ENCODE data around the gene CYP2F1.
"Not testable (repeated sequence)": the region's sequence is repeated elsewhere in the genome, so short reads cannot be mapped to it uniquely, and the experiment has no call there.

Gene CYP2F1

DNA sequence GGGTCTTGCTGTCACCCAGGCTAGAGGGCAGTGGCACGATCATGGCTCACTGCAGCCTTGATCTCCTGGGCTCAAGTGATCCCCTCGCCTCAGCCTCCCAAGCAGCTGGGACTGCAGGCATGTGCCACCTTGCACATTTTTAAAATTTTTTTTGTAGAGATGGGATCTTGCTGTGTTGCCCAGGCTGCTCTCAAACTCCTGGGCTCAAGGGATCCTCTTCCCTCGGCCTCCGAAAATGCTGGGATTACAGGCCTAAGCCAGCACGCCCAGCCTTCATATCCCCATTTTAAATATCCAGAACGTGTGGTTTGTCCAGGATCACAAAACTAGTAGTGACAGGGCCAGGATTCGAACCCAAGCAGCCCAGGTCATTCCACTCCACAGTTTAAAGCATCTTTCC, 13.1 kb downstream of the CYP2F1 start:
- not testable (repeated sequence) for DNase-seq (ENCODE audit: low spot score)

DNA sequence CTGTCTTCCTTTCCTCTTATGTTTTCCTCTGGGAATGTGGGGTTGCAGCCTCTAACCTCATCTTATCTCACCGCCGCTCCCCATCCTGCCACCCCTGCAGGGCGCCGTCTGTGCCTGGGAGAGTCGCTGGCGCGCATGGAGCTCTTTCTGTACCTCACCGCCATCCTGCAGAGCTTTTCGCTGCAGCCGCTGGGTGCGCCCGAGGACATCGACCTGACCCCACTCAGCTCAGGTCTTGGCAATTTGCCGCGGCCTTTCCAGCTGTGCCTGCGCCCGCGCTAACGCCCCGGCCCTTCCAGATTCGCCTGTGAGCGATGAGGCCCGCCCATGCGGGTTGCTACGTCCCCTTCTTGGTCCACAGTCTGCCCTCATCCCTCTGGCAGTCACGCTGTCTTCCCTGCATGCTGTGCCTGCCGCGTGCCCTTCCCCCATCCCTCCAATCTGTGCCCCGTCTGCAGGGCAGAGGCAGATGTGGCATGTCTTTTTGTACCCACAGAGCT, 13.6 kb downstream of the CYP2F1 start:
- DNase-seq (ENCODE audit: low spot score) = peak; percentile 25

DNA sequence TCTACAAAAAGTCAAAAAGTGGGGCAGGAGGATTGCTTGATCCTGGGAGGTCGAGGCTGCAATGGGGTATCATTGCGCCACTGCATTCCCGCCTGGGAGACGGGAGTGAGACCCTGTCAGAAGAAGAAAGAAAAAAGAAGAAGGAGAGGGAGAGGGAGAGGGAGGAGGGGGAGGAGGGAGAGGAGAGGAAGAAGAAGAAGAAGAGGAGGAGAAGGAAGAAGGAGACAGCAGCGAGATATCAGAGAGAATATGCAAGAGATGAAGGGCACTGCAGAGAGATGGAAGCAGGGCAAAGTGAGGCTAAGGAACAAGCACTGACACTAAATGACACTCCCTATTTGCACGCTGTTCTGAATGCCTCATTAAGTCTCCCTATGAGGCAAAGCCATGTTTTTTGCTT, 14.5 kb downstream of the CYP2F1 start:
- DNase-seq (ENCODE audit: low spot score) = no peak

DNA sequence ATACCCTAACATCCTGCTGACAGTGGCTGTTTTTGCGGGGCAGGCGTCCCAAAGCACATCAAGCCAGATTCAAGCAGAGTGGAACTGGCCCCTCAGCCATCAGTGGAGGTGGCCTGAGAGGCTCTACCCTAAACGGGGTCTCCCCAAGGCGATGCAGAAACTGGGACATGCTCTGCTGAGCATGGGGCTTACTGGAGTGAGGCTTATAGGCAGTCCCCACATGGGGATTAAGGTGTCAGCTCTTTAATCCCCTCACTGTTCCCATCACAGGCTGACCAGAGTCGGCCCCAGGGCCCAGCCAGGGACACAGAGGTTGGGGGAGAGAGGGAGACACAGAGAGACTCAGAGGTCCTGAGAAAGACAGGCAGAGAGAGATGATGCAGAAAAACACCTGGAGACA, 17.0 kb downstream of the CYP2F1 start:
- DNase-seq (ENCODE audit: low spot score) = no peak

DNA sequence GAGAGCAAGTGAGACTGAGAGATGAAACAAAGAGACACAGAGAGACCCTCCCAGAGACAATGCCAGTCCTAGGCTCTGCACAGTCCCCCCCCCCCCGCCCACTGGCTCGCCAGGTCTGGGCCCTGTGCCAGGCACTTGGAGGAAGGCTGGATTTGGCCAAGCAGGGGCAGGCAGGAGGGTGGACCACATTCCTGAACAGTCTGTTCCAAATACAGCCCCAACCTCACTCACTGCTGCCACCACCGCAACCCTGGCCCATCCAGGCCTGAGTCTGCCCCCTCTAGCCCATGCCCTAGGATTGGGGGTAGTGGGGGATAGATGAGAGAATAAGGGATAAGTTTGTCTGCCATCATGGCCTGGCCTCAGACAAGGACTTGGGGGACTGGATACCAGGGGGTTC, 19.0 kb downstream of the CYP2F1 start:
- DNase-seq (ENCODE audit: low spot score) = no peak

DNA sequence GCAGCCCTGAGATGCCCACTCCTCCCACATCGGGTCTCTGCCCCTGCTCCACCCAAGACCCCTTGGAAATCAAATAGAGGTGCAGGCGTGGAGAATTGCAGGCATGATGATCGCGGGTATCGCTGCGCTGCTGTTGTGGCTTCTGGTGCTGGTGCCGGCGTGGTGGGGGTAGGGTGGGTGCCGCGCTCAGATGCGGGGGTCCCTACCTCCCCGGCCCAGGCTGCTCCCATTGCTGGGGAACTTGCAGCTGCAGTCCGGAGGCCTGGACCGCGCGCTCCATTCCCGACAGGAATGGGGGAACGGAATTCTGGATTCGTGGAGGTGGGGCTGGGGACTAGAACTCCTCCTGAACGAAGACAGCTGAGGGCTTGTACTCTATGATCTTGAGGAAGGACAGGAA, 20.4 kb downstream of the CYP2F1 start:
- no peak for DNase-seq (ENCODE audit: low spot score)

DNA sequence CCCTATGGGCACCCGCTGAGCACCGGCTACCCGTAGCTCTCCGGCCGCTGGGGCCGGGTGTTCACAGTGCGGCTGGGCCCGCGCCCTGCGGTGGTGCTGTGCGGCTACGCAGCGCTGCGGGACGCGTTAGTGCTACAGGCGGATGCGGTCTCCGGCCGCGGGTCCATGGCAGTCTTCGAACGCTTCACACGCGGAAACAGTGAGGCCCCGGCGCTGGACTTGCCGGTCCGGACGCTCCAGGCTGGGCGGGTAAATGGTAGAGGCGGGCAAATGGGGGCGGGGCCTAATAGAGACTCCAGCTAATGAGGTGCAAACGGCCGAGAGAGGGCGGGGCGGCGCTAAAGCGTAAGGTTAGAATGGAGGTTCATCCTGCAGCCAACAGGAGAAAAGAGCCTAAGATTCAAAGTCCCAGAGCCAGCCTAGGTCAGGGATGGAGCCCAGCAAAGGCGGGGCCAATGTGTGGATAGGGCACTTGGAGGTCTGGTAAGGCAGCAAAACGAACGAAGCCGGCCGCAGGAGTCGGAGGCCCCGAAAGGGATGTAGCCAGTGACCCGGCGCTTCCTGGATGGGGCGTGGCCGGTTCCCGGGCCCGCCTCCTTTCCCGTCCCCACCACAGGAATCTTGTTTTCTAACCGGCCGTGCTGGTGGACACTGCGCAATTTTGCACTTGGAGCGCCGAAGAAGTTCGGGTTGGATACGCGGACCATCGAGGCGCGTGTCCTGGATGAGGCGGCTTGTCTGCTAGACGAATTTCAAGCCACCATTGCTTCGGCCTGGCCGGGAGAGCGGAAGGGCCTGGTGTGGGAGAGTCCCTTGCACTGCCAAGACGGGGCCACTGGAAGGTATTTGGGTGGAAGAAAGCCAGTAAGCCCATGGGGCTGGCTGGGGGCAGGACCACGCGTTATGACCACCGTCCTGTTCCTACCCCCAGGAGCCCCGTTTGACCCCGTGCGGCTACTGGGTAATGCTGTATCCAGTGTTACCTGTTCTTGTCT, 21.5 kb downstream of the CYP2F1 start:
- DNase-seq (ENCODE audit: low spot score) = peak; percentile 36

DNA sequence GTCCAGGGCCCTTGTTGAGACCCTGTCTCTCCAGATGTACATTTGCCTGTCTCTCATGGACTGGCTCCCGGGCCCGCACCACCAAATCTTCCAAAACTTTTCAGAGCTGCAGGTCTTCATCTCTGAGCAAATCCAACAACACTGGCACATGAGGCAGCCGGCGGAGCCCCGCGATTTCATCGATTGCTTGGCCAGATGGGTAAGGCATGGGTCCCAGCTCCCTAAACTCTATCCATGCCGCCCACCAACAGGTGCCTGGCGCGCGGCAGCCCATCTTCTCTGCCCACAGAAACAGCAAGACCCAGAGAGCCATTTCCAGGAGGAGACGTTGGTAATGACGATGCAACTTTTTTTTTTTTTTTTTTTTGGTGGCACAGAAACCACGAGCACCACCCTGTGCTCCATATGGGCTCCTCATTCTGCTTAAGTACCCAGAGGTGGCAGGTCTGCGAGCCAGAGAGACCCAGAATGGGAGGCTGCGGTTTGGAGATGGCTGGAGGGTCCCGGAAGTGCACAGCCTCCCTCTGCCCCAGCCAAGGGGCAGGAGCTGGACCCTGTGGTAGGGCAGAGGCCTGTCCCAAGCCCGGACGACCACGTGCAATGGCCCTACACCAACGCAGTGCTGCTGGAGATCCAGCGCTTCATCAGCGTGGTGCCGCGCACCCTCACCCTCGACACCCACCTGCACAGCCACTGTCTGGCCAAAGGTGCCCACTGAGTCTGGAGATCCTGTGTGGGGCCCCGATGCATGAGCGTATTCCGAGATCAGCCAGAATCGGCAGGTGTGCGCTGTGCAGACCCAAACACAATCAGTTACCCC, 22.6 kb downstream of the CYP2F1 start:
- DNase-seq (ENCODE audit: low spot score) = no peak

DNA sequence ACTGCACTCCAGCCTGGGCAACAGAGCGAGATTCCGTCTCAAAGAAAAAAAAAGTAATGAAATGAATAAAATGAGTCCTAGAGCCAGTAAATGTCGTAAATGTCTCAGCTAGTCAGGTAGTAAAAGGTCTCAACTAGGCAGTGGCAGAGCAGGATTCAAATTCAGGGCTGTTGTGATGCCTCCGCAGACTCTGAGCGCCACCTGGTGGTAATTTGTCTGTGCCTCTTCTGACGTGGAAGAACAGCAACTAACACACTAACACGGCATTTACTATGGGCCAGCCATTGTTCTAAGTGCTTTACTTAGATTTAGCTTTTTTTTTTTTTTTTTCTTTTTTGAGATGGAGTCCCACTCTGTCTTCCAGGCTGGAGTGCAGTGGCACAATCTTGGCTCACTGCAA, 30.2 kb downstream of the CYP2F1 start:
- peak; percentile 81 for DNase-seq (ENCODE audit: low spot score)

DNA sequence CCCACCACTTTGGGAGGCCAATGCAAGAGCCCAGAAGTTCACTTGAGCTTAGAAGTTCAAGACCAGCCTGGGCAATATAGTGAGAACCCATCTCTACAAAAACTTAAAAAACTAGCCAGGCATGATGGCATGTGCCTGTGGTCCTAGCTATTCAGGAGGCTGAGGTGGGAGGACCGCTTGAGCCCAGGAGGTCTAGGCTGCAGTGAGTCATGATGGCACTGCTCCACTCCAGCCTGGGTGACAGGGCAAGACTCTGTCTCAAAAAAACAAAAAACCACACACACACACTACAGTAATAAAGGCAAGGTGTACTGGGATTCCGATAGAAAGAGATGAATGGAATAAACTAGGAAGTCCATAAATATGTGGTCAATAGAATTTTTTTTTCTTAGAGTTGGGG, 35.6 kb downstream of the CYP2F1 start:
- DNase-seq (ENCODE audit: low spot score) = no peak

DNA sequence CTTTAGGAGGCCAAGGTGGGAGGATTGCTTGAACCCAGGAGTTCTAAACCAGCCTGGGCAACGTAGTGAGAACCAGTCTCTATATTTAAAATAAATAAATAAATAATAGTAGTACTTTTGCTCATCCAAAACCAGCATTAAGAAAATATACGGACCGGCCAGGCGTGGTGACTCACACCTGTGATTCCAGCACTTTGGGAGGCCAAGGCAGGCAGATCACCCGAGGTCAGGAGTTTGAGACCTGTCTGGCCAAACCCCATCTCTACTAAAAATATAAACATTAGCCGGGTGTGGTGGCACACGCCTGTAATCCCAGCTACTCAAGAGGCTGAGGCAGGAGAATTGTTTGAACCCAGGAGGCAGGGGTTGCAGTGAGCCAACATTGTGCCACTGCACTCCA, 36.8 kb downstream of the CYP2F1 start:
- DNase-seq (ENCODE audit: low spot score) = not testable (repeated sequence)

DNA sequence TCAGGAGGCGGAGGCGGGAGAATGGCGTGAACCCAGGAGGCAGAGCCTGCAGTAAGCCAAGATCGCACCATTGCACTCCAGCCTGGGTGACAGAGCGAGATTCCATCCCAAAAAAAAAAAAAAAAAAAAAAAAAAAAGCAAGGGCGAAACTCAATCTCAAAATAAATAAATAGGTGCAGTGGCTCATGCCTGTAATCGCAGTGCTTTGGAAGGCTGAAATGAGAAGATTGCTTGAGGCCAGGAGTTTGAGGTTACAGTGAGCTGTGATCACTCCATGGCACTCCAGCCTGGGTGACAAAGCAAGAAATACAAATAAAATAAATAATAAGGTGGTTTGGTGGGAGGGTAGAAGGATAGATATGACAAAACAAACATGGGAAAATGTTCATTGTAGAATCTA, 39.8 kb downstream of the CYP2F1 start:
- no peak for DNase-seq (ENCODE audit: low spot score)

DNA sequence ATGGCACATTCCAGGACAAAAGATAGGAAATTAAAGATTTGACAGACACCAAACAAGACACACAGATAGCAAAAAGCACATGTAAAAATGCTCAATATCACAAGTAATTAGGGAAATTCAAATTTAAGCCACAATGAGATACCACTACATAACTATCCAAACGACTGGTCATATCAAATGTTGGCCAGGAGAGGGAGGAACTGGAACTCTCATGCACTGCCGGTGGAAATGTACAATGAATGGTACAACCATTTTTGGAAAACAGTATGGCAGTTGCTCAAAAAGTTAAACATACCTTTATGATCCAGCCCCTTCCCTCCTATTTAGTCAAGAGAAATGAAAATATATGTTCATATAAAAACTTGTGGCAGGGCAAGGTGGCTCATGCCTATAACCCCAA, 42.0 kb downstream of the CYP2F1 start:
- DNase-seq (ENCODE audit: low spot score) = no peak

DNA sequence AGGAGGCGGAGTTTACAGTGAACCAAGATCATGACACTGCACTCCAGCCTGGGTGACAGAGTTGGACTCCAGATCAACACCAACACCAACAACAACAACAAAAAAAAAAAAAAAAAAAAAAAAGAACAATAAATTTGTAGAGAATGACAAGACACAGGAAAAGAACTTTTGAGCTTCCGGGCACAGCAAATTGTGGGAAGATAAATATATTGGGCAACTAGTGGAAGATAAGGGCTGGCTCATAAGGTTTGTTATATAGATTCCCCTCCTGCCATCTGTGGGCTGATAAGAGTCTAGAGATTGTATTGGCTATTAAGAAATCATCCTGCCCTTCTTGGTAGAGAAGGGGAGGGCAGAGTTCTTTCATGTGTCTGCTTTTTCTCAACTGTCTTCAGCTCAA, 45.6 kb downstream of the CYP2F1 start:
- DNase-seq (ENCODE audit: low spot score) = no peak

DNA sequence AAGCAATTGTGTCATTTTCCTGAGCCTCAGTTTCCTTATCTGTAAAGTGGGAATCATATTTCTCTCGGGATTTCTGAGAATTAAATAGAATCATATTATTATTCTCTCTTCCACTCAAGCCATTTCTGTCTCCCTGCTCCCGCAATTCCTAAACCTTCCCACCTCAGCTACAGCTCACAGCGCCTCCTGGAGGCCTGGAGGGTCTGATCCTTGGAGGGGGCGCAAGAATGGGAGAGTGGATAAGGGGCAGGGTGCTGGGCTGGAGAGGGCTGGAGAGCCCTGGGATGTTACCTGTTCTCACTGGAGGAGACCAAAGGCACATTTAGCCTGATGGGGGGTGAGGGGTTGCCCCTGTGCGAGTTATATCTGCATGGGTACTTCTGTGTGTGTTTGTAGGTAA, 47.7 kb downstream of the CYP2F1 start:
- DNase-seq (ENCODE audit: low spot score) = no peak

DNA sequence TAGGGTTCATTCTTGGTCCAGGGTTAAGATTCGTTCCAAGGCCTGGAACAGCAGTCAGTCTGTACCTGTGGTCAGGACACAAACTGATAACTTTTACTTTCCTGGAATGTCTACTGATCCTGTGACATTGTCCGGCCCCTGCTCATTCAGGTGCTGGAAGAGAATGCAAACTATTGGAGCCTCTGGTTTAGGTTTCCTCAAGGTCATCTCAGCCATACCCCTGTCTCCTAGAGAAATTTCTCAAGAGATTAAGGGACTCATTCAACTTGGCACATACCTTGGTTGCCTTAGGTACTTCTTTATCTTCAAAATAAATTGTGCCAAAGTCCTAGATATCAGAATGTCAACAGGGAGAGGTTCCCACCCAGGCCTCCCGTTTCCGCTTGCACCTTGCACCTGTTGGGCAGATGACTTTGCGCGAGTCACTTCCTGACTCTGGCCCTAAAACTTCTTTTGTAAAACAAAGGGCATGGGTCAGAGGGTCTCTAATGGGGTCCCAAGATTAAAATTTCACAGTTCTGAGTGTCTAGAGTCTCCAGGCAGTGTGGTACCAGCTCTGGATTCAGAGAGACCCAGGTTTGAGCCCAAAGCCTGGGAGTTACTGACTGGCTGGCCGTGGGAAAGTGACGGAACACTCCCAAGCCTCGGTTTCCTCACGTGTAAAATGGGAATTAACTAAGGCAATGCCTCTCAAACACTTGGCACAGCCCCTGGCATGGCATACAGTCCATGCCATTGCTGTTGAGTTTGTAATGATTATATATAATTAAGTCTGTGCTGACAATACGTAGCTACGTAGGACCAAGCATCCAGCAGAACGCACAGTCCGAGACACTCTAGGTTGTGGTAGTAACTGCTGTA, 52.9 kb downstream of the CYP2F1 start:
- no peak for DNase-seq (ENCODE audit: low spot score)

DNA sequence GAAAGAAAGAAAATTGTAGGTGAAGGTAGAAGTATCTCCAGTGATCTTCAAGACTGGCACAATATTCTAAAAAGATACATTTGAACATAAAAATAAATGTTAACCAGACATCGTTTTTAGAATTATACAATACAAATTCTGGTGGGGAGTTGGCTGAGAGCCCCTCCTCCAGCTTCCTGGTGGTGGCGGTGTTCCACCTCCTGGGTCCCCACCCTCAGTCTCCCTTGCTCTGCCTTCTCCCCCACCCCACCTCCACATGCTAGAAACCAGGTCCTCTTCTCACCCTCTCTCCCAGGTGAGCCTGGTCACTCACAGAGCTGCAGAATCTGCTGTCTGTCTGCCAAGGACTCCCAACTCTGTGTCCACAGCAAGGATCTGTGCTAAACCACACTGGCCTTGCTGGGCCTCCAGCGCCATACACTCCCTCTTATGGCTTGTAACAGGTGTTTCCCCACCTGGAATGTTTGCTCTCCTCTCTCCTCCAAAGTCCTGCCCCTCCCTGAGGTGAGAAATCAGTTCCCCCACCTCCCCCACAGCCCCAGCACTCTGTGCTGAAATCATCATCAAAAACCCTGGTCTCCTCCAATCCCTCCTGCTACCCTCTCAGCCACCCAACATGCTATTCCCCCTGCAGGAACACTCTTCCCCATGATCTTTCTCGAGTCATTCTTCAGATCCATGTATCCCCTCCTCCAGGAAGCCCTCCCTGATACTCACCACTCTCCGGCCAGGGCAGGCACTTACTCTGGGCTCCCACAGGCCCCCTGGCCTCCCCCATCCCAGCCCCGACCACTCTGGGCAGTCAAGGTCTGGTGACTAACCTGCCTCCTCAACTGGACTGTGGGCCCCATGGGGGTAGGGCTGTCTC, 58.3 kb downstream of the CYP2F1 start:
- no peak for DNase-seq (ENCODE audit: low spot score)

DNA sequence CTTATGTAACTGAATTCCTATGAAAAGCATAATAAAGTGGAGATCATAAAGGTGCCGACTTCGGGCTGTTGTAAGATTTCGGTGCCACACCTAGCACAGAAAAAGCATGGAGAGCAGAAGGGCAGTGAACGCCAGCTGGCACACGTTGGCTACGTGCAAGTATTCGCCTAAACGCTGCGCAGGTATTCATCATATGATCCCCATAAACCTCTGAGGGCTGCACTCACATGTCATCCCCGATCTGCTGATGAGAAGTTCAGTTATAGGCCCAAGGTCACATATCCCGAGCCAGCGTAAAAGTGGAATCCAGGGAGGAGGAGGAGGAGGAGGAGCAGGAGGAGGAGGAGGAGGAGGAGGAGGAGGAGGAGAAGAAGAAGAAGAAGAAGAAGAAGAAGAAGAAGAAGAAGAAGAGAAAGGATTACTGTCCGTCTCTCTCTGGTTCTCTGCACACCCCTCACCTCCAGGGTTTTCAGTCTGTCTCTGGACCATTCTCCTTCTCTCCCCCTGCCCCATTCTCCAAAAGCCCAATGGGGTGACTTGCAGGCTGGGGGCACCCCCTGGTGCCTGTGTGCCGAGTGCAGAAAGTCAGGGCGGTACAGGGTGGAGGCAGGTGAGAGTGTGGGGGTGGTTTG, 60.2 kb downstream of the CYP2F1 start:
- DNase-seq (ENCODE audit: low spot score) = no peak

DNA sequence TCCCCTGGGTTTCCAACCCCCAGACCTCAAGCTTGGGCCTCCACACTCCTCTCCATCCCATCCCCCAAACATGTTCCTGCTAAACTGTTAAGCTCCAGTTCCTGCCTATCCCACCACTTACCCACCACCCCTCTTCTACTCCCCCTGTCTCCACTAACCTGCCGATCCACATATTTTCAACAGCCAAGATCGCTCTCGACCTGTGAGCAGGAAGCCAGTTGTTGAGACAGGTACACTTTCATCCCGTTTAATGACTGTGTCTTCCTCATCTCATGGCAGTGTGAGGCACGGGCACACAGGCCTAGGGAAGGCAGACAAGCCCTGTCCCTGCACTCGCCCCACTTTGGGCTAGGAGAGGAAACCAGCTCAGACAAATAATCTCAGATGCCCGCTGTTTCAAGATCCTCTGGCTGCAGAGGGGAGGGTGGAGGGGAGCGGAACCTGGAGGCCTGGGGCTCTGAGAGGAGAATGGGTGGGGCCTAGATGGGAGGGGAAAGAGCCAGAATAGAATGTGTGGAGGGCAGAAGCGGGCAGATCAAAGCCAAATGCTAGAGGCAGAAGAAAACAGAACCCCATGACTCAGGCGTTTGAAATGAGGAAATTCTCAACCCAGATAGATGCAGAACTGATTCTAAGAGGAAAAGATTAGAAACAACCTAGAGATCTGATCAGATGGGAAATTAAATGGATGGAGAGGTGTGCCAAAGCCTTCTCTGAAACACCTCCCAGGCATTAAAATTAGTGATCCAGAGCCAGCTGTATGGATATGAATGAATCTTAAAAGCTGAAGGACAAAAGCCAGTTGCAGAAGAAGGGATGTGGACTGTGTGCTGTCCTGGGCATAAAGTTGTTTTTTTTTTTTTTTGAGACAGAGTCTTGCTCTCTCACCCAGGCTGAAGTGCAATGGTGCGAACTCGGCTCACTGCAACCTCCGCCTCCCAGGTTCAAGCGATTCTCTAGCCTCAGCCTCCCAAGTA, 61.9 kb downstream of the CYP2F1 start:
- peak; percentile 89 for DNase-seq (ENCODE audit: low spot score)
